ENCODE results near the gene PDIA3. TPM values are rescaled to one million over a fixed set of nuclear protein-coding genes. Genes with fewer than 3 reads are reported as not detected.
"Not testable (repeated sequence)": the region's sequence is repeated elsewhere in the genome, so short reads cannot be mapped to it uniquely, and the experiment has no call there.

PDIA3 gene
- total RNA-seq (2021; ENCODE audit: unreplicated experiment) (538 TPM), Bru-seq, nascent RNA (percentile 93 among the genes with signal in this experiment), BruChase-seq, experiment 1, labeled RNA remaining after a 2-hour chase (percentile 93 among the genes with signal in this experiment), BruChase-seq, experiment 2, labeled RNA remaining after a 6-hour chase (percentile 96 among the genes with signal in this experiment)
- polyA plus RNA-seq (2012; ENCODE audit: insufficient read length) = 868 TPM
- long read RNA-seq, transcript PDIA3-201 (13 exons, 3,727 nt) = major isoform, 1,090 of 1,158 reads
- long read RNA-seq, partial matches to known transcripts = 29 of 1,158 reads
- long read RNA-seq, other reads (novel, unspliced or antisense) = 39 of 1,158 reads

- H3K9me3 ChIP-seq (ENCODE audit: control insufficient read depth, insufficient read depth, low read depth, low read length); H3K4me1 ChIP-seq (ENCODE audit: control insufficient read depth, insufficient read depth, low read length); BruUV-seq (replicated peaks); intact Hi-C loops (cut with micrococcal nuclease; ENCODE audit: unreplicated experiment); in situ Hi-C loops (cut with HindIII; ENCODE audit: low pct_unique_long_range_greater_than_20kb, low sequenced_read_pairs); H3K36me3 ChIP-seq (ENCODE audit: control insufficient read depth, insufficient read depth, low read length); CTCF ChIA-PET; H3K27me3 ChIP-seq (ENCODE audit: control insufficient read depth, insufficient read depth, low read length): not testable (repeated sequence)
- DNase-seq (ENCODE audit: low read depth, low spot score) = peak; percentile 32
- Histone ChIP-seq H3K4me3 (ENCODE audit: low read depth in 2 of 2, low read length in 2 of 2) (peak within 1 kb of the TSS; percentile 68 to 83), H3K27ac (ENCODE audit: low read length) (peak within 1 kb of the TSS; percentile 81)
- POLR2A ChIA-PET = interaction anchor here (1.4 kb wide), 1 partner anchor 30 kb away, joined by 8 read pairs; the partner anchor contains the start of gene ELL3
- TF ChIP-seq POLR2AphosphoS5 (IDR thresholded peaks at IDR 0.05; ENCODE audit: low read depth, low read length) = peak; percentile 68
- TF ChIP-seq SIN3A (IDR thresholded peaks at IDR 0.05; ENCODE audit: borderline replicate concordance, insufficient read depth, low read depth, low read length) = 0 out of 2 replicates have a peak, but pooled peaks have one; percentile 35
- ATAC-seq = peak; percentile 98
These were observed at the start of gene PDIA3 for GRCh38 chr15:43746245-43746902. Gene PDIA3, plus strand, starts transcription at chr15:43746438. Its CDS starts 102 bp downstream, at chr15:43746540.

- in situ Hi-C loops (cut with HindIII; ENCODE audit: low pct_unique_long_range_greater_than_20kb, low sequenced_read_pairs) = no loop called here
- H3K27me3 ChIP-seq (ENCODE audit: control insufficient read depth, insufficient read depth, low read length) = no peaks in the 10 kb centered on the region; the same call in 1 of the 2 replicates
- no TSS peak for BruUV-seq (replicated peaks)
- ATAC-seq = no peak
- H3K27ac ChIP-seq (ENCODE audit: low read length) = no peak overlapping the region
- TF ChIP-seq TCF7L2 (IDR thresholded peaks at IDR 0.05; ENCODE audit: low read depth, low read length) (no peak), REST (IDR thresholded peaks at IDR 0.05; ENCODE audit: insufficient read depth in 1 of 2, low read depth in 2 of 2, low read length in 1 of 2) (no peak), POLR2AphosphoS5 (IDR thresholded peaks at IDR 0.05; ENCODE audit: low read depth, low read length) (no peak), CTCF (IDR thresholded peaks at IDR 0.05) (no peak), SIN3A (IDR thresholded peaks at IDR 0.05; ENCODE audit: borderline replicate concordance, insufficient read depth, low read depth, low read length) (no peak)
- H3K9me3 ChIP-seq (ENCODE audit: control insufficient read depth, insufficient read depth, low read depth, low read length) = no peaks in the 10 kb centered on the region
- H3K4me1 ChIP-seq (ENCODE audit: control insufficient read depth, insufficient read depth, low read length) = no peaks in the 10 kb centered on the region
- CTCF ChIA-PET = interaction anchor here (0.6 kb wide), 1 partner anchor 241 kb away, joined by 3 read pairs; no protein-coding TSS in a partner anchor
- no peak overlapping the region for H3K4me3 ChIP-seq (ENCODE audit: low read depth in 2 of 2, low read length in 2 of 2)
- no peaks in the 10 kb centered on the region for H3K36me3 ChIP-seq (ENCODE audit: control insufficient read depth, insufficient read depth, low read length)
- intact Hi-C loops (cut with micrococcal nuclease; ENCODE audit: unreplicated experiment) = no loop called here
- no peak for DNase-seq (ENCODE audit: low read depth, low spot score)
- POLR2A ChIA-PET = no interaction called here
These were observed 44.1 kb upstream of the PDIA3 start for GRCh38 chr15:43702174-43702573.

Measured in Panc1 (cell line).